MCF 10A (cell line): ENCODE measurements around the gene HTRA2. TPM values are rescaled to one million over a fixed set of nuclear protein-coding genes. Genes with fewer than 3 reads are reported as not detected.

Experiments
- BruUV-seq: library from RNA; stranded (reverse); fragments of 400-500 nt; replicated peaks from 2 replicates; lab custom pipeline; 2021; lab: Mats Ljungman, UMichigan
- CTCF ChIA-PET: fragments of 300-600 bp; sonication (Branson Sonifier 250); formaldehyde crosslinking; extraction: SDS; loops from one replicate; lab custom pipeline; 2021; ENCODE audit warnings: antibody characterized with exemption, inconsistent platforms; lab: Yijun Ruan, JAX
- POLR2A ChIA-PET: fragments of 300-600, 350-650 bp; sonication (Branson Sonifier 250); formaldehyde crosslinking; extraction: SDS; loops from one replicate; lab custom pipeline; 2020; ENCODE audit warnings: antibody characterized with exemption, inconsistent platforms; lab: Yijun Ruan, JAX
- DNase-seq: peaks from one replicate; pipeline ENCODE4 v3.0.0-alpha.2; 2018; ENCODE audit not compliant: unreplicated experiment
- H3K27ac Mint-ChIP-seq: one replicate; pipeline ENCODE4 v1.8.0; 2022; ENCODE audit warnings: mild to moderate bottlenecking, low read depth, mixed read lengths; ENCODE audit not compliant: unreplicated experiment
- H3K27me3 Mint-ChIP-seq: one replicate; pipeline ENCODE4 v1.8.0; 2022; ENCODE audit warnings: mixed read lengths; ENCODE audit not compliant: insufficient read depth, unreplicated experiment
- H3K36me3 Mint-ChIP-seq: one replicate; pipeline ENCODE4 v1.8.0; 2022; ENCODE audit warnings: mild to moderate bottlenecking, moderate library complexity, mixed read lengths; ENCODE audit not compliant: insufficient read depth, unreplicated experiment
- H3K4me1 Mint-ChIP-seq: one replicate; pipeline ENCODE4 v1.8.0; 2022; ENCODE audit warnings: mixed read lengths; ENCODE audit not compliant: insufficient read depth, unreplicated experiment
- H3K4me3 Mint-ChIP-seq: one replicate; pipeline ENCODE4 v1.8.0; 2022; ENCODE audit warnings: mild to moderate bottlenecking, moderate library complexity, mixed read lengths; ENCODE audit not compliant: unreplicated experiment
- H3K9me3 Mint-ChIP-seq: one replicate; pipeline ENCODE4 v1.8.0; 2022; ENCODE audit warnings: mixed read lengths; ENCODE audit not compliant: unreplicated experiment
- CTCF ChIP-seq: fragments of 200-600 bp; IDR thresholded peaks from one replicate; pipeline ENCODE4 v1.8.0; 2022; ENCODE audit warnings: antibody characterized with exemption, mild to moderate bottlenecking; ENCODE audit not compliant: unreplicated experiment
- intact Hi-C: fragments of 100-400 bp; cut with micrococcal nuclease; formaldehyde crosslinking; loops from 2 replicates; pipeline ENCODE4 v1.14.1; 2022
- total RNA-seq: library from RNA; stranded (reverse); gene quantifications from 2 replicates; pipeline ENCODE4 v1.2.3, GENCODE V29; 2022

Gene HTRA2
- total RNA-seq, 1 experiment from 2014 or later: 27.6 TPM

DNA sequence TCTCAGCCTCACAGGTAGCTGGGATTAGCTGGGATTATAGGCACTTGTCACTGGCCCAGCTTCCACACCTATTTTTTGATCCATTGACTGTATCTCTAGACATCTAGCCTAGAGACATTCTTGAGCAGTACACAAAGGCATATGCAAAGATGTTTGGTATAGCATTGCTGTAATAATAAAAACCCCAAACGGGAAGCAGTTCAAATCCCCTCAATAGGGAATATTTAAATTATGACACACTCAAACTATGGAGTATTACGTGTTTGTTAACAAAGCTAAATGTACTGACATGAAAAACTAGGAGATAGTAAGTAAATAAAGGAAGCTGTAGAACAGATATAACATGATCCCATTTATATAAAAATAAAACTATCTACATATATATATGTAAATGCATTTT, 52.5 kb downstream of the HTRA2 start:
- Mint-ChIP-seq H3K27me3 (no peaks in the 10 kb centered on the region), H3K9me3 (no peaks in the 10 kb centered on the region), H3K4me1 (peaks cover 8% of the 10 kb centered on the region), H3K4me3 (no peak overlapping the region), H3K36me3 (no peaks in the 10 kb centered on the region), H3K27ac (no peak overlapping the region)
- intact Hi-C loops: no loop called here
- no peak for DNase-seq
- no TSS peak for BruUV-seq
- ChIA-PET CTCF (interaction anchor here (1.0 to 11.6 kb wide), 4 partner anchors 9 to 50 kb away, joined by 3 to 203 read pairs (median 4); no protein-coding TSS in a partner anchor), POLR2A (no interaction called here)
- no peak for TF ChIP-seq CTCF

Other genes with a start within 250 kb of the HTRA2 start
- 0.12 and 0.70 TPM in 2 replicates for gene SLC4A5, start 186.5 kb upstream of the HTRA2 start, total RNA-seq
- gene DCTN1, start 149.6 kb upstream of the HTRA2 start, total RNA-seq: 113 and 117 TPM in 2 replicates
- gene C2orf81, start 108.3 kb upstream of the HTRA2 start, total RNA-seq: 4.3 and 5.6 TPM in 2 replicates
- 16.4 and 19.9 TPM in 2 replicates for gene WDR54, start 108.2 kb upstream of the HTRA2 start, total RNA-seq
- 49.1 and 63.0 TPM in 2 replicates for gene RTKN, start 88.0 kb upstream of the HTRA2 start, total RNA-seq
- gene INO80B, start 74.8 kb upstream of the HTRA2 start, total RNA-seq: 34.6 and 36.0 TPM in 2 replicates
- 45.7 and 46.5 TPM in 2 replicates for gene WBP1, start 71.5 kb upstream of the HTRA2 start, total RNA-seq
- gene MOGS, start 64.6 kb upstream of the HTRA2 start, total RNA-seq: 60.4 and 67.9 TPM in 2 replicates
- 115 and 123 TPM in 2 replicates for gene MRPL53, start 57.3 kb upstream of the HTRA2 start, total RNA-seq
- 10.1 and 16.4 TPM in 2 replicates for gene CCDC142, start 46.9 kb upstream of the HTRA2 start, total RNA-seq
- 17.6 and 18.1 TPM in 2 replicates for gene TTC31, start 46.9 kb upstream of the HTRA2 start, total RNA-seq
- not detected in 2 replicates for gene LBX2, start 30.3 kb upstream of the HTRA2 start, total RNA-seq
- 37.5 and 41.6 TPM in 2 replicates for gene PCGF1, start 22.2 kb upstream of the HTRA2 start, total RNA-seq
- gene TLX2, start 15.5 kb upstream of the HTRA2 start, total RNA-seq: not detected in 2 replicates
- gene DQX1, start 3.7 kb upstream of the HTRA2 start, total RNA-seq: 4.3 and 4.7 TPM in 2 replicates
- gene AUP1, start 227 bp upstream of the HTRA2 start, total RNA-seq: 138 and 140 TPM in 2 replicates
- gene LOXL3, start 24.0 kb downstream of the HTRA2 start, total RNA-seq: 0.93 and 1.2 TPM in 2 replicates
- gene DOK1, start 24.8 kb downstream of the HTRA2 start, total RNA-seq: 3.4 and 4.6 TPM in 2 replicates
- gene M1AP, start 118.4 kb downstream of the HTRA2 start, total RNA-seq: not detected in 2 replicates
- 5.2 and 7.0 TPM in 2 replicates for gene SEMA4F, start 124.3 kb downstream of the HTRA2 start, total RNA-seq